Liver (tissue), 9 donors: ENCODE measurements around the gene PLCB1. TPM values are rescaled to one million over a fixed set of nuclear protein-coding genes. Genes with fewer than 3 reads are reported as not detected.

Experiments
- DNase-seq: peaks from one replicate; pipeline ENCODE4 v3.0.0-alpha.2; 2017; ENCODE audit warnings: low spot score
- H3K27ac ChIP-seq, 2 donors: one replicate each; pipeline ENCODE4 v1.7.0; 2013; ENCODE audit warnings: inconsistent platforms in 2 of 2, low read length in 2 of 2, control low read depth in 1 of 2, low read depth in 1 of 2, mild to moderate bottlenecking in 1 of 2
- H3K27me3 ChIP-seq, 4 donors: one replicate each; pipeline versions ENCODE4 v1.6.1 to v1.7.0; 2013; ENCODE audit warnings: low read length in 3 of 4, inconsistent platforms in 1 of 4, mild to moderate bottlenecking in 1 of 4, moderate library complexity in 1 of 4; ENCODE audit not compliant: control insufficient read depth in 4 of 4, insufficient read depth in 4 of 4
- H3K36me3 ChIP-seq, 4 donors: one replicate each; pipeline versions ENCODE4 v1.6.1 to v1.7.0; 2013; ENCODE audit warnings: low read length in 3 of 4, mild to moderate bottlenecking in 3 of 4, low read depth in 1 of 4, moderate library complexity in 1 of 4; ENCODE audit not compliant: control insufficient read depth in 4 of 4, insufficient read depth in 3 of 4
- H3K4me1 ChIP-seq, 4 donors: one replicate each; pipeline versions ENCODE4 v1.6.1 to v1.7.0; 2013; ENCODE audit warnings: low read length in 3 of 4, mild to moderate bottlenecking in 3 of 4, moderate library complexity in 1 of 4; ENCODE audit not compliant: control insufficient read depth in 4 of 4, insufficient read depth in 4 of 4
- H3K4me3 ChIP-seq, 3 donors: one replicate each; pipeline versions ENCODE4 v1.6.1 to v1.7.0; 2013; ENCODE audit warnings: low read length in 3 of 3, control low read depth in 1 of 3, low read depth in 1 of 3, mild to moderate bottlenecking in 1 of 3
- H3K9ac ChIP-seq, 2 donors: one replicate each; pipeline ENCODE4 v1.7.0; 2013; ENCODE audit warnings: low read length in 2 of 2, mild to moderate bottlenecking in 2 of 2, moderate library complexity in 2 of 2, control low read depth in 1 of 2, low read depth in 1 of 2
- H3K9me3 ChIP-seq, 4 donors: one replicate each; pipeline versions ENCODE4 v1.6.1 to v1.7.0; 2013; ENCODE audit warnings: low read length in 3 of 4; ENCODE audit not compliant: control insufficient read depth in 4 of 4
- ATF3 ChIP-seq: IDR thresholded peaks from 2 replicates; pipeline ENCODE4 v1.6.1; 2016; ENCODE audit warnings: antibody characterized with exemption
- CTCF ChIP-seq: fragments of 150-350 bp; IDR thresholded peaks from 2 replicates; pipeline ENCODE4 v1.5.1; 2017; ENCODE audit warnings: improper control_type of control experiment, low read depth, low read length; ENCODE audit not compliant: missing input control
- FOXA1 ChIP-seq: IDR thresholded peaks from 2 replicates; pipeline ENCODE4 v1.6.1; 2016; ENCODE audit warnings: antibody characterized with exemption
- FOXA2 ChIP-seq: IDR thresholded peaks from 2 replicates; pipeline ENCODE4 v1.6.1; 2016; ENCODE audit warnings: antibody characterized with exemption
- GABPA ChIP-seq, 2 donors: IDR thresholded peaks in 1 of 2; conservative IDR thresholded peaks in 1 of 2; 2 replicates each; pipeline ENCODE4 v1.6.1; 2016; ENCODE audit warnings: antibody characterized with exemption in 2 of 2, mild to moderate bottlenecking in 1 of 2, moderate library complexity in 1 of 2
- HNF4A ChIP-seq, 2 donors: conservative IDR thresholded peaks; 2 replicates each; pipeline ENCODE4 v1.6.1; 2016; ENCODE audit warnings: antibody characterized with exemption in 2 of 2, mild to moderate bottlenecking in 2 of 2
- HNF4G ChIP-seq: IDR thresholded peaks from 2 replicates; pipeline ENCODE4 v1.6.1; 2016; ENCODE audit warnings: antibody characterized with exemption
- MAX ChIP-seq: IDR thresholded peaks from 2 replicates; pipeline ENCODE4 v1.6.1; 2016; ENCODE audit warnings: antibody characterized with exemption
- NR2F2 ChIP-seq: IDR thresholded peaks from 2 replicates; pipeline ENCODE4 v1.6.1; 2016; ENCODE audit warnings: antibody characterized with exemption
- REST ChIP-seq: IDR thresholded peaks from 2 replicates; pipeline ENCODE4 v1.6.1; 2016; ENCODE audit warnings: antibody characterized with exemption, mild to moderate bottlenecking
- RXRA ChIP-seq, 2 donors: IDR thresholded peaks; 2 replicates each; pipeline ENCODE4 v1.6.1; 2017 to 2018; ENCODE audit warnings: antibody characterized with exemption in 2 of 2, mild to moderate bottlenecking in 1 of 2
- SP1 ChIP-seq: IDR thresholded peaks from 2 replicates; pipeline ENCODE4 v1.6.1; 2018; ENCODE audit warnings: antibody characterized with exemption, mild to moderate bottlenecking
- TAF1 ChIP-seq: conservative IDR thresholded peaks from 2 replicates; pipeline ENCODE4 v1.6.1; 2016; ENCODE audit warnings: antibody characterized with exemption, mild to moderate bottlenecking
- ZBTB33 ChIP-seq: IDR thresholded peaks from 2 replicates; pipeline ENCODE4 v1.6.1; 2016; ENCODE audit warnings: antibody characterized with exemption
- WGBS: extraction: QIAGEN DNeasy Blood & Tissue Kit; methylation state at CpG from one replicate; pipeline ENCODE4 v1.1.7; 2013; 5-methylcytosine and 5-hydroxymethylcytosine counted together
- polyA plus RNA-seq, 2 donors: library from polyadenylated mRNA; stranded (reverse) in 1 of 2; unstranded in 1 of 2; fragments of 200-250 nt in 1 of 2; fragments of >200 nt in 1 of 2; fragmentation: Nextera tagmentation in 1 of 2; extraction: Ambion mirVana in 1 of 2; gene quantifications; one replicate each; pipeline versions ENCODE4 v1.2.1 to v1.2.3, GENCODE V29; 2013 to 2015
- total RNA-seq, 2 donors: library from RNA; depleted of rRNA; stranded (reverse); fragments of >200 nt; gene quantifications; one replicate each; pipeline ENCODE4 v1.2.3, GENCODE V29; 2014
- donor health status: healthy.
- donor health status: healthy.
- donor health status: healthy.
- donor health status: healthy.
- donor health status: healthy.

Gene PLCB1
- total and polyA plus RNA-seq, 4 donors, result 3.7 to 13.5 (median 5.9) TPM

GRCh38 chr20:8395956-8396355 lies 263.9 kb downstream of the PLCB1 start:
- 65% methylated on average over 2 of the region's 2 CpGs for WGBS
- Histone ChIP-seq H3K9ac (no peak overlapping the region), H3K27me3 (no peaks in the 10 kb centered on the region), H3K4me1 (peaks cover 0 to 1% (median 0%) of the 10 kb centered on the region in 4 donors), H3K4me3 (no peak overlapping the region), H3K36me3 (no peaks in the 10 kb centered on the region), H3K27ac (no peak overlapping the region), H3K9me3 (no peaks in the 10 kb centered on the region)
- no peak for DNase-seq
- TF ChIP-seq HNF4A (conservative IDR thresholded peaks at IDR 0.05), result no peak

- Histone ChIP-seq H3K27ac (no peak overlapping the region), H3K9ac (no peak overlapping the region), H3K9me3 (no peaks in the 10 kb centered on the region), H3K4me3 (no peak overlapping the region), H3K4me1 (no peaks in the 10 kb centered on the region), H3K27me3 (no peaks in the 10 kb centered on the region), H3K36me3 (no peaks in the 10 kb centered on the region)
- DNase-seq, result no peak
- WGBS, result 94% methylated on average over 6 of the region's 6 CpGs
- no peak for TF ChIP-seq ATF3
- TF ChIP-seq ZBTB33, result no peak
- TF ChIP-seq FOXA1, result no peak
- no peak for TF ChIP-seq HNF4G
- TF ChIP-seq HNF4A (conservative IDR thresholded peaks at IDR 0.05), result no peak
- TF ChIP-seq NR2F2, result no peak
- no peak for TF ChIP-seq FOXA2
These were observed 266.4 kb downstream of the PLCB1 start for GRCh38 chr20:8398263-8399051.

- Histone ChIP-seq H3K27me3 (no peaks in the 10 kb centered on the region), H3K36me3 (no peaks in the 10 kb centered on the region), H3K27ac (no peak overlapping the region), H3K4me1 (no peaks in the 10 kb centered on the region), H3K9ac (no peak overlapping the region), H3K9me3 (no peaks in the 10 kb centered on the region), H3K4me3 (no peak overlapping the region)
- DNase-seq, result no peak
- no peak for TF ChIP-seq ATF3
- TF ChIP-seq SP1, result no peak
- TF ChIP-seq RXRA (IDR thresholded peaks at IDR 0.05), result no peak
- no peak for TF ChIP-seq GABPA (IDR thresholded peaks at IDR 0.05 in 1 of 2, conservative IDR thresholded peaks at IDR 0.05 in 1 of 2)
- no peak for TF ChIP-seq ZBTB33
- no peak for TF ChIP-seq CTCF
- TF ChIP-seq HNF4G, result no peak
- no peak for TF ChIP-seq FOXA1
- no peak for TF ChIP-seq TAF1
- TF ChIP-seq MAX, result no peak
- TF ChIP-seq REST, result no peak
- no peak for TF ChIP-seq FOXA2
These were observed 267.9 kb downstream of the PLCB1 start for GRCh38 chr20:8399947-8400346.
